GM12892 (cell line): Measurements from ENCODE around the gene GPT2.

Experiments used
- POLR2A ChIP-seq: IDR thresholded peaks from 2 replicates; pipeline ENCODE4 v1.6.1; 2011; ENCODE audit warnings: low read depth, low read length, control low read depth
- TAF1 ChIP-seq: IDR thresholded peaks from 2 replicates; pipeline ENCODE4 v1.6.1; 2011; ENCODE audit warnings: low read depth, mild to moderate bottlenecking, control low read depth, low read length, borderline replicate concordance

DNA sequence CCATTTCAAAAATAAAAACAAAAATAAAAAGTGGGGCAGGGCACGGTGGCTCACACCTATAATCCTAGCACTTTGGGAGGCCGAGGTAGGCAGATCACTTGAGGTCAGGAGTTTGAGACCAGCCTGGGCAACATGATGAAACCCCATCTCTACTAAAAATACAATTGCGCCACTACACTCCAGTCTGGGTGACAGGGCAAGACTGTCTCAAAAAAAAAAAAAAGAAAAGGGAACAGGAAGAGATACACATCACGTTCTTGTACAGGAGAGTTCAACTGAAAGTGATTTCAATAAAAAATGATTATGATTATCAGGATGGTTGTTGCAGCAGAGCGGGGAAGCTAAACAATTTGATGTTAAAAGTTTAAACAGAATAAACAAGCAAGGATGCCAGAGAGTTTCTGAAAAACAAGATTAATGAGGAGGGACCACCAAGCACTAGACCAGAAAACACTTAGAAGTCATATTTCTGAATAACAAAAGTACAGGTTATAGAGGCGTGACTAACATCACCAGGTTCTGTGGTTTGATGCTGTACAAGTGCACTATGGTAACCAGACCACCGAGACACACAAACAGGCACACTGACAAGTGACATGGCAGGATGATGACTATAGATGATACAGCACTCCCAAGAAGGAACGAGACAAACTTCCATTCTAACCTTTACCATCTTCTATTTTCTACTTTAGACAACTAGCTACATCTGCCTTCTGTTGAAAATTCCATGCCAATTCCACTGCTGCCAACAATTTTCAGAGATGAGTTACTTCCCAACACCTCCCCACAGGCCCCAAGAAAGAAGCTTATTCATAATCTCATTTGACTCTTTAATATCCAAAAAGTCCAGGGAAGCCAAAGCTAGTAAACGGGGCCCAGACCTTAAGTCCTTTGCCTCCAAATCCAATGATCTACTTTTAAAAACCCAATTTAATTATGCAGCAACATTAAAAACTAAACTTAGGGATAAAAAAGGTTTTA, 77.5 kb downstream of the GPT2 start:
- no peak for TF ChIP-seq TAF1
- TF ChIP-seq POLR2A = no peak
